ENCODE data around the gene MMRN1. TPM values are rescaled to one million over a fixed set of nuclear protein-coding genes. Genes with fewer than 3 reads are reported as not detected.
A peak's percentile ranks its signal among the peaks of the same experiment; 100 is the strongest.

MMRN1 gene
- total RNA-seq, 1 donor from 2014 or later: 1,455 TPM

DNA sequence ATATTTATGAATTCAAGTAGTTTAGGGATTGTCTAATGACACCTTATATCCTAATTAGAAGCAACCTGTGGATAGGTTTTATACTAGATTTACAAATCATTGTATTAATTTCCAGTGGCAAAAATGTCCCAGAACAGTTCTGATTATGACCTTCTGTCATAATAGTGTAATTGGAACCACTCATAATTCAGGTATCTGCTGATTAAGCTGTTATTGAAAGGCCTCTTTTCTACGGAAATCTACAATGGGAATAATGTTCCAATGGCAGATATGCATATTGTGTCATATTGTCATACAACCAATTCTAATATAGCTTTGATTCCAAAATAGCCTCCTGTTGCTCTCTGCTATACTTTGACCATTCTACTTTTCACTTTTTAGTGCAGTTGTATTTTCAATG lies 19.0 kb downstream of the MMRN1 start:
- no peak for DNase-seq (ENCODE audit: low read depth, low spot score)

DNA sequence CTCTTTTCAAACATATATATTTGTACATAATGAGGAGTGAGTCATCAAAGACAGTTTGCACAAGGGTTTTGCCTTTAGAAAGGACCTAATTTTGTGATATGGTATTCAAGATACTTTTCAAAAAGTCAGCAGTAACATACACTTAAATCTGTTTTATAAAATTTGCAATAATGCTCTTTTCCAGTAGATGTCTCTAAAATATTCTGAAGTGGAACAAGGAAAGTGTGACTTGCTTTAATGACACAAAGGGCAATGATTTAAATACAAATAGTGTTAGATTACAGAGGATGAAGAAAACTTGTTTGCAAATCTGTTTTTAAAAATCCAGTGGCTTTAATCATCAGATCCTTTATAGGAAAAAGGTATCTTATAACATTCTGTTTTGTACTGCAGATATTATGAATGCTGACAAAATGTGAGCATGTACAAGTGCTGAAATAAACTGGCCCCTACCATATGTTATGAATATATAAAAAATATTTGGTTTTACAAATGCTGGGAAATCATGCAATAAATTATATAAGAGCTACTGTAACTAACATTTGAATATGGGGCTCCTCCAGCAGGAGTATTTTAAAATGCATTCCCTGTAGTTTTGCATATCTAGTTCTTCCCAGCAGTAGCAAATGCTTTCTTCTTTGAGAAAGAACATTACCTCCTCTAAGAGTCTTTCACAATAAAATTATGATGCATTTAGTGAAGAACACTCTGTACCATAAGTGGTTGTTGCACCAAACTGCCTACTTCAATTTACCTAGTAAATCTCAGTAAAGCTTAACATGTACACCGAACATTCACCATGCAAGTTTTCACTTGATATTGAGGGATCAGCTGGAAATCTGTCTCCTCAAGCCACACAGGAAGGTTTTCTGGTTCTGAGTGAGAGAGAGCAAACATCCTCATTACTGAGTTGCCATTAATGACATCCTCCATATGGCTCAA lies 20.2 kb downstream of the MMRN1 start:
- no peak for DNase-seq (ENCODE audit: low read depth, low spot score)

DNA sequence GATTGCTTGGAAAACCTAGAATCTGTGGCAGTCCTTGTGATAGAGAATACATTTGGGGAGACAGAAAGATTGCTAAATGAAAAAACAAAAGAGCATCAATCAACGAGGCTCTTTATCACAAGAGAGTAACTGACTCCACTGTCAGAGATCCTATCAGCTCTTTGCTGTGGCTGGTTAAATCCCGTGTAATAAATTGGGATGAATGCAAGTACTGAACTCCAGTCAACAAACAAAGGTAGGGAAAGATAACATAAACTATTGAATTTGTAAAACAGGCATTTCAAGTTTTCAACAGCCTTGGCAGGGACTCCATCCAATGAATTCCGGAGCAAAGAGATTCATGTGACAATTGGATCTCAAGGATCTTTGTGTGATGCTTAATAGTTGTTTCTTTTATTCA lies 21.3 kb downstream of the MMRN1 start:
- no peak for DNase-seq (ENCODE audit: low read depth, low spot score)

- DNase-seq (ENCODE audit: low read depth, low spot score): no peak
These were observed 28.3 kb downstream of the MMRN1 start for GRCh38 chr4:89922848-89923416.

DNA sequence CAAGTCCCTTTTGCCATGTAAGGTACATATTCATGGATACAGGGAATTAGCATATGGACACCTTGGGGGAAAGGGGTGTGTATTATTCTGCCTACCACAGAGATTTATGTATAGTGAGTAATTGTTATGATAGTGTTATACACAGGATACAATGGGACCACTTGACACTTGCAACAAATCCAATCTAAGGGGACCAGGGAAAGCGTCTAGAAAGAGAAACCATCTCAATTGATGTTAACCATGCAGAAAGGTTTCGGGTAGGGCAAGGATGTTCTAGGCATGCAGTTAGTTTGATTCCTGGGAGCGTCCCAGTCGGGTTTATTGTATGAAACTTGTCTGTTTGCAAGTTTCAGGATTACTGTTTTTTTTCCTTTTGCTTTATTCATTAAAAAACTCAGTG lies 34.2 kb downstream of the MMRN1 start:
- DNase-seq (ENCODE audit: low read depth, low spot score): no peak

- peak; percentile 10 for DNase-seq (ENCODE audit: low read depth, low spot score)
These were observed 34.9 kb downstream of the MMRN1 start for GRCh38 chr4:89929425-89930159.

GRCh38 chr4:89939546-89939945 lies 44.9 kb downstream of the MMRN1 start:
- no peak for DNase-seq (ENCODE audit: low read depth, low spot score)

DNA sequence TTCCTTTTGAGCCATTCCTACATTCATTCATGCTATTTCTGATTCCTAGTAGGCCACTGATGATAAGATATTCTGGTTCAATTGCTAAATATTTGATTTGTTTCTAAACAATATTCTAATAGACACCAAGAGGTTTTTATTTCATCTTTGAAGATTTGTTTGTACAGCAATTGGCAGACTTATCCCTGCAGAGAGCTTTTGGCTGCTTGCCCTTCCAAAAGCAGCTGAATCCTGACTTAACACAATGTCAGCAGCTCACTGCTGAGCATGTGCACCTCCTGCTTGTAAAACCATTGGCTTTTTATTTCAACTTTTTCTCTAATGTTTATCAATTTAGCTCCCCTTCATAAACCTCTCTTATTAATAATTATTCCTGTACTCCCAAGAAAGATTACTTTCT lies 45.3 kb downstream of the MMRN1 start:
- peak; percentile 20 for DNase-seq (ENCODE audit: low read depth, low spot score)

GRCh38 chr4:89942811-89943210 lies 48.2 kb downstream of the MMRN1 start:
- DNase-seq (ENCODE audit: low read depth, low spot score): no peak

- DNase-seq (ENCODE audit: low read depth, low spot score): no peak
These were observed 55.2 kb downstream of the MMRN1 start for GRCh38 chr4:89949782-89950387.

- no peak for DNase-seq (ENCODE audit: low read depth, low spot score)
These were observed 57.8 kb downstream of the MMRN1 start for GRCh38 chr4:89952458-89952857.

- no peak for DNase-seq (ENCODE audit: low read depth, low spot score)
These were observed 60.4 kb downstream of the MMRN1 start for GRCh38 chr4:89954906-89955695.

GRCh38 chr4:89957046-89957926 lies 62.6 kb downstream of the MMRN1 start:
- no peak for DNase-seq (ENCODE audit: low read depth, low spot score)

GRCh38 chr4:89981789-89982334 lies 87.2 kb downstream of the MMRN1 start:
- no peak for DNase-seq (ENCODE audit: low read depth, low spot score)

DNA sequence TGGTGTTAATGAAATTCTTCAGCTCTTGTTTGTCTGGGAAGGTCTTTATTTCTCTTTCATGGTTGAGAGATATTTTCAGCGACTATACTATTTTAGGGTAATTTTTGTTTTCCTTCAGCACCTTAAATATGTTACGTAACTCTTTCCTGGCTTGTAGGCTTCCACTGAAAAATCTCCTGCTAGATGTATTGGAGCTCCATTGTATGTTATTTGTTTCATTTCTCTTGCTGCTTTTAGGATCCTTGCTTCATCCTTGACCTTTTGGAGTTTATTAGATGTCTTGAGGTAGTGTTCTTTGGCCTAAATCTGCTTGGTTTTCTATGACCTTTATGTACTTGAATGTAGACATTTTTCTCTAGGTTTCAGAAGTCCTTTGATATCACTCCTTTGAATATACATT lies 93.6 kb downstream of the MMRN1 start:
- no peak for DNase-seq (ENCODE audit: low read depth, low spot score)

DNA sequence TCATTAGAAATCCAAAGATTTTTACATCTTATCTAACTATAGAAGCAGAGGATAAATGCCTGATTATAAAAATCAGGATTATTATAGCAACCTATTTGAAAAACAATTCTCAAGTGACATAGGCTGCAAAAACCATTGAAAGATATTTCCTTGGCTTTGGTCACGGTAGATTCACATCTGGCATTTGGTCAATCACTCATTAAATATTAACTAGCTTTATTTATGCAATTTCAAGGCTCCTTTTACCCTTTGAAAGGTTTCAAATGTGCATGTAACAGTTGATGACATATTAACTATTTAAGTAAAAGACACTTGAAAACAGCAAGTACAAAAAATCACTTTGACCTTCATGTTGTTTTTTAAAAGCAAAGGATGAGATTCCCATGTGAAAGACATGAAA lies 98.1 kb downstream of the MMRN1 start:
- no peak for DNase-seq (ENCODE audit: low read depth, low spot score)

- DNase-seq (ENCODE audit: low read depth, low spot score): no peak
These were observed 99.7 kb downstream of the MMRN1 start for GRCh38 chr4:89994176-89994873.

GRCh38 chr4:89995006-89995405 lies 100.4 kb downstream of the MMRN1 start:
- no peak for DNase-seq (ENCODE audit: low read depth, low spot score)

GRCh38 chr4:89995814-89996213 lies 101.2 kb downstream of the MMRN1 start:
- DNase-seq (ENCODE audit: low read depth, low spot score): no peak
